Measurements from ENCODE around the gene ADAMTS13. TPM values are rescaled to one million over a fixed set of nuclear protein-coding genes. Genes with fewer than 3 reads are reported as not detected.

Gene ADAMTS13
- total RNA-seq, 1 donor from 2014 or later: 3.1 TPM

GRCh38 chr9:133433351-133433843 lies 11.2 kb downstream of the ADAMTS13 start:
- TF ChIP-seq CTCF (IDR thresholded peaks at IDR 0.05; ENCODE audit: borderline replicate concordance): no peak
- Histone ChIP-seq H3K27me3 (ENCODE audit: low read depth) (peaks cover 16% of the 10 kb centered on the region), H3K9me3 (replicated peaks) (no peaks in the 10 kb centered on the region), H3K36me3 (no peaks in the 10 kb centered on the region), H3K27ac (replicated peaks) (no peak overlapping the region), H3K4me1 (peaks cover 4% of the 10 kb centered on the region), H3K4me3 (no peak overlapping the region)
- no peak for DNase-seq
- intact Hi-C loops (cut with micrococcal nuclease): no loop called here

- Histone ChIP-seq H3K27me3 (ENCODE audit: low read depth) (no peaks in the 10 kb centered on the region), H3K9me3 (replicated peaks) (no peaks in the 10 kb centered on the region), H3K36me3 (no peaks in the 10 kb centered on the region), H3K4me1 (no peaks in the 10 kb centered on the region), H3K4me3 (no peak overlapping the region), H3K27ac (replicated peaks) (no peak overlapping the region)
- DNase-seq: no peak
- TF ChIP-seq CTCF (IDR thresholded peaks at IDR 0.05; ENCODE audit: borderline replicate concordance): no peak
- intact Hi-C loops (cut with micrococcal nuclease): no loop called here
Measured at GRCh38 chr9:133436681-133437080, 14.5 kb downstream of the ADAMTS13 start.

- DNase-seq: no peak
- H3K36me3 ChIP-seq: no peaks in the 10 kb centered on the region
- intact Hi-C loops (cut with micrococcal nuclease): no loop called here
- H3K27ac ChIP-seq (replicated peaks): no peak overlapping the region
- H3K4me3 ChIP-seq: no peak overlapping the region
- TF ChIP-seq CTCF (IDR thresholded peaks at IDR 0.05; ENCODE audit: borderline replicate concordance): no peak
- no peaks in the 10 kb centered on the region for H3K27me3 ChIP-seq (ENCODE audit: low read depth)
- no peaks in the 10 kb centered on the region for H3K4me1 ChIP-seq
- H3K9me3 ChIP-seq (replicated peaks): no peaks in the 10 kb centered on the region
Measured at GRCh38 chr9:133437753-133438531, 15.8 kb downstream of the ADAMTS13 start.

GRCh38 chr9:133439337-133439736 lies 17.2 kb downstream of the ADAMTS13 start:
- no peak for DNase-seq
- H3K4me1 ChIP-seq: no peaks in the 10 kb centered on the region
- no peak overlapping the region for H3K27ac ChIP-seq (replicated peaks)
- H3K9me3 ChIP-seq (replicated peaks): no peaks in the 10 kb centered on the region
- TF ChIP-seq CTCF (IDR thresholded peaks at IDR 0.05; ENCODE audit: borderline replicate concordance): no peak
- H3K4me3 ChIP-seq: no peak overlapping the region
- intact Hi-C loops (cut with micrococcal nuclease): no loop called here
- H3K27me3 ChIP-seq (ENCODE audit: low read depth): no peaks in the 10 kb centered on the region
- no peaks in the 10 kb centered on the region for H3K36me3 ChIP-seq

- H3K9me3 ChIP-seq (replicated peaks): no peaks in the 10 kb centered on the region
- intact Hi-C loops (cut with micrococcal nuclease): no loop called here
Measured at GRCh38 chr9:133440874-133441273, 18.7 kb downstream of the ADAMTS13 start.

More at GRCh38 chr9:133440874-133441273, 18.7 kb downstream of the ADAMTS13 start:
- no peak overlapping the region for H3K4me3 ChIP-seq
- H3K36me3 ChIP-seq: no peaks in the 10 kb centered on the region
- no peaks in the 10 kb centered on the region for H3K4me1 ChIP-seq
- no peaks in the 10 kb centered on the region for H3K27me3 ChIP-seq (ENCODE audit: low read depth)
- no peak for DNase-seq
- TF ChIP-seq CTCF (IDR thresholded peaks at IDR 0.05; ENCODE audit: borderline replicate concordance): no peak
- no peak overlapping the region for H3K27ac ChIP-seq (replicated peaks)

Data from left ventricle myocardium inferior (tissue), 1 donor.